HepG2 (cell line): ENCODE data around the gene SNAI3. TPM values are rescaled to one million over a fixed set of nuclear protein-coding genes. Genes with fewer than 3 reads are reported as not detected.

Experiments used
- ATAC-seq: fragments of 200-7000 bp; cut with Tn5 transposase; 3 replicates; pipeline ENCODE4 v1.9.1; 2020; ENCODE audit warnings: mild to moderate bottlenecking, moderate library complexity
- BruUV-seq: library from RNA; stranded (reverse); fragments of 400-500 nt; replicated peaks from 2 replicates; lab custom pipeline; 2021; lab: Mats Ljungman, UMichigan
- CTCF ChIA-PET: fragments of 300-600 bp; formaldehyde crosslinking; extraction: SDS; loops from one replicate; lab custom pipeline; 2021; ENCODE audit warnings: low total read pairs, inconsistent platforms, low intra/inter-chr PET ratio; lab: Yijun Ruan, JAX
- POLR2A ChIA-PET: fragments of 350-600 bp; sonication (Branson Sonifier 250); formaldehyde crosslinking; loops from one replicate; lab custom pipeline; 2020; ENCODE audit warnings: antibody characterized with exemption, inconsistent platforms; lab: Yijun Ruan, JAX
- DNase-seq: peaks from one replicate; pipeline ENCODE4 v3.0.0-alpha.2; 2015; ENCODE audit warnings: low spot score
- FAIRE-seq: peaks from 3 replicates; lab custom pipeline; 2011; peaks lifted over from hg19 to GRCh38; lab: Jason Lieb, UNC
- H2AFZ ChIP-seq: one replicate; pipeline ENCODE4 v1.6.1; 2011; ENCODE audit warnings: low read length, inconsistent platforms
- H3K27ac ChIP-seq: fragments of 300-600 bp; 3 replicates; pipeline ENCODE4 v1.8.0; 2011; ENCODE audit warnings: mixed run types, mild to moderate bottlenecking, mixed read lengths, low read length, inconsistent platforms; ENCODE audit not compliant: insufficient read depth; ENCODE audit errors: extremely low read length
- H3K27me3 ChIP-seq, 2 experiments: fragments of 200-600 bp in 1 of 2; 2 replicates in 1 of 2; 3 replicates in 1 of 2; pipeline versions ENCODE4 v1.6.0 to v1.8.0; 2011; ENCODE audit warnings: low read length in 2 of 2, mild to moderate bottlenecking in 2 of 2, moderate library complexity in 2 of 2, inconsistent platforms in 1 of 2; ENCODE audit not compliant: insufficient read depth in 2 of 2, control insufficient read depth in 1 of 2
- H3K36me3 ChIP-seq, 2 experiments: fragments of 200-600 bp in 1 of 2; replicated peaks in 1 of 2; 2 replicates in 1 of 2; 3 replicates in 1 of 2; pipeline versions ENCODE4 v1.5.1 to v1.8.0; 2011; ENCODE audit warnings: low read length in 2 of 2, inconsistent platforms in 1 of 2; ENCODE audit not compliant: insufficient read depth in 2 of 2, control insufficient read depth in 1 of 2
- H3K4me1 ChIP-seq: 2 replicates; pipeline ENCODE4 v1.5.1; 2012; ENCODE audit warnings: low read length, inconsistent platforms; ENCODE audit not compliant: insufficient read depth
- H3K4me2 ChIP-seq: 2 replicates; pipeline ENCODE4 v1.6.0; 2011; ENCODE audit warnings: low read depth, low read length, inconsistent platforms
- H3K4me3 ChIP-seq, 3 experiments: fragments of 200-600 bp in 1 of 3; sonication (generic), shearing (Covaris generic) in 1 of 3; replicated peaks in 1 of 3; 2 replicates each; pipeline ENCODE4 v1.5.1; 2011 to 2016; ENCODE audit warnings: low read length in 3 of 3, inconsistent platforms in 2 of 3, low read depth in 2 of 3, mild to moderate bottlenecking in 2 of 3, control low read depth in 1 of 3, mixed read lengths in 1 of 3; ENCODE audit not compliant: insufficient read depth in 1 of 3
- H3K79me2 ChIP-seq: one replicate; pipeline ENCODE4 v1.6.1; 2011; ENCODE audit warnings: low read length, inconsistent platforms; ENCODE audit not compliant: insufficient read depth
- H3K9ac ChIP-seq: 2 replicates; pipeline ENCODE4 v1.6.0; 2011; ENCODE audit warnings: mild to moderate bottlenecking, low read depth, low read length, inconsistent platforms; ENCODE audit not compliant: insufficient read depth
- H3K9me3 ChIP-seq: 2 replicates; pipeline ENCODE4 v1.5.1; 2012; ENCODE audit warnings: mild to moderate bottlenecking, low read length
- H4K20me1 ChIP-seq: 2 replicates; pipeline ENCODE4 v1.6.0; 2011; ENCODE audit warnings: inconsistent platforms, mild to moderate bottlenecking, low read length, moderate library complexity; ENCODE audit not compliant: insufficient read depth
- EZH2 ChIP-seq: conservative IDR thresholded peaks from 2 replicates; pipeline ENCODE4 v1.6.1; 2012; ENCODE audit warnings: mild to moderate bottlenecking, low read depth, low read length, moderate library complexity
- FOSL1 ChIP-seq: sonication (generic); formaldehyde crosslinking; IDR thresholded peaks from 2 replicates; pipeline ENCODE4 v1.9.0; 2021; ENCODE audit warnings: missing genetic modification reagents, borderline replicate concordance
- HES4 ChIP-seq: sonication (generic); formaldehyde crosslinking; IDR thresholded peaks from 2 replicates; pipeline ENCODE4 v1.9.0; 2021; ENCODE audit warnings: mild to moderate bottlenecking, missing genetic modification reagents, borderline replicate concordance
- MATR3 ChIP-seq: sonication (generic); formaldehyde crosslinking; IDR thresholded peaks from 2 replicates; pipeline ENCODE4 v1.4.0; 2020; ENCODE audit warnings: missing genetic modification reagents
- MIER3 ChIP-seq: IDR thresholded peaks from 2 replicates; pipeline ENCODE4 v1.6.1; 2016; ENCODE audit warnings: missing compliant biosample characterization, borderline replicate concordance
- PTBP1 ChIP-seq: fragments of 200-400 bp; formaldehyde crosslinking; IDR thresholded peaks from 2 replicates; pipeline ENCODE4 v1.6.1; 2018; ENCODE audit warnings: low read length, low read depth; ENCODE audit not compliant: poor library complexity, severe bottlenecking
- SNAI1 ChIP-seq: sonication (generic); formaldehyde crosslinking; IDR thresholded peaks from 2 replicates; pipeline ENCODE4 v1.5.0; 2020; ENCODE audit warnings: mild to moderate bottlenecking, missing genetic modification reagents, borderline replicate concordance
- TCF7 ChIP-seq: sonication (generic); IDR thresholded peaks from 2 replicates; pipeline ENCODE4 v1.6.1; 2016; ENCODE audit warnings: antibody characterized with exemption, low read depth
- ZNF282 ChIP-seq: fragments of 450-650 bp; IDR thresholded peaks from 2 replicates; pipeline ENCODE4 v1.6.1; 2018; ENCODE audit not compliant: partially characterized antibody
- ZNF331 ChIP-seq: sonication (generic); formaldehyde crosslinking; IDR thresholded peaks from 2 replicates; pipeline ENCODE4 v1.4.0; 2020; ENCODE audit warnings: missing genetic modification reagents
- WGBS: methylation state at CpG from one replicate; pipeline ENCODE4 v1.1.6; 2017; ENCODE audit warnings: low lambda C conversion rate; 5-methylcytosine and 5-hydroxymethylcytosine counted together
- in situ Hi-C: cut with HindIII; loops from 2 replicates; pipeline ENCODE4 v1.10.0; 2017; ENCODE audit warnings: low pct_unique_long_range_greater_than_20kb; ENCODE audit not compliant: extremely low pct_ligation_motif_present
- intact Hi-C: fragments of 100-400 bp; cut with micrococcal nuclease; formaldehyde crosslinking; loops from one replicate; pipeline ENCODE4 v1.10.0; 2022; ENCODE audit not compliant: unreplicated experiment
- polyA plus RNA-seq, 8 experiments: library from polyadenylated mRNA; depleted of rRNA in 3 of 8; stranded (reverse) in 7 of 8; unstranded in 1 of 8; fragments of >200 nt; fragmentation: Illumina TruSeq in 4 of 8; extraction: Trizol in 4 of 8; gene quantifications; 2 replicates each; pipeline versions ENCODE4 v1.2.1 to v1.2.3, GENCODE V29; 2011 to 2016; ENCODE audit warnings: low read depth in 4 of 8, missing spikeins in 1 of 8, mixed read lengths in 1 of 8; ENCODE audit not compliant: insufficient read depth in 1 of 8
- total RNA-seq, 5 experiments: library from RNA; depleted of rRNA; stranded (reverse); fragments of >200 nt; fragmentation: Illumina TruSeq; extraction: Trizol; gene quantifications; 2 replicates each; pipeline ENCODE4 v1.2.3, GENCODE V29; 2016; ENCODE audit warnings: low read depth in 1 of 5
- TF ChIP-seq, protein P1 (sequence below): sonication (generic); formaldehyde crosslinking; IDR thresholded peaks from 2 replicates; pipeline ENCODE4 v1.5.1; 2020; ENCODE audit warnings: missing genetic modification reagents, mild to moderate bottlenecking, borderline replicate concordance
- TF ChIP-seq, protein P2 (sequence below): sonication (generic); formaldehyde crosslinking; IDR thresholded peaks from 2 replicates; pipeline ENCODE4 v1.4.0; 2020; ENCODE audit warnings: missing genetic modification reagents, borderline replicate concordance
- TF ChIP-seq, protein P3 (sequence below): sonication (generic); formaldehyde crosslinking; IDR thresholded peaks from 2 replicates; pipeline ENCODE4 v1.4.0; 2020; ENCODE audit warnings: missing genetic modification reagents
- TF ChIP-seq, protein P4 (sequence below): sonication (generic); formaldehyde crosslinking; IDR thresholded peaks from 2 replicates; pipeline ENCODE4 v1.4.0; 2020; ENCODE audit warnings: missing genetic modification reagents, mild to moderate bottlenecking, borderline replicate concordance

The SNAI3 gene
- total and polyA plus RNA-seq, 2 of the 13 experiments (the other 11 are each of a cell fraction or from before 2014, with no cell fraction given), result 0.09 to 0.18 TPM

DNA sequence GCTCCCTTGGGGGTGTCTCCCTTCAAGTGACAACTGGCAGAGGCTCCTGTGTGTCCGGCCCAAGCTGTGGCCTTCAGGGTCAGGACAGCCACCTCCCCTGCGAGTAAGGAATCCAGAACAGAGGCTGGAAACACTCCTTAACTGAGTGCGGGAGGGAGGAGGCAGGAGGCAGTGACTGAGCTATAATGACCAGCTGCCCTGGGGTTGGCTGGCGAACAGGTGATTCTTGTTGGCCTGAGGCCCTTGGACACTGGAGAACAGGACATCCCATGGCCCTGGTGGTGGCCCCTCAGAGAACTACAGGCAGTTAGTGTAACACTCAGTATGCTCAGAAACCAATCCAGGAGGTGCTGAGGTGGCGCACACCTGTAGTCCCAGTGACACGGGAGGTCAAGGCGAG lies 9.4 kb upstream of the SNAI3 start (continued):
- TF ChIP-seq PTBP1 (no peak), MIER3 (CRISPR knock-in tag) (no peak), TCF7 (no peak), EZH2 (no peak), FOSL1 (no peak), ZNF282 (no peak)
- TF ChIP-seq, protein P1, sequence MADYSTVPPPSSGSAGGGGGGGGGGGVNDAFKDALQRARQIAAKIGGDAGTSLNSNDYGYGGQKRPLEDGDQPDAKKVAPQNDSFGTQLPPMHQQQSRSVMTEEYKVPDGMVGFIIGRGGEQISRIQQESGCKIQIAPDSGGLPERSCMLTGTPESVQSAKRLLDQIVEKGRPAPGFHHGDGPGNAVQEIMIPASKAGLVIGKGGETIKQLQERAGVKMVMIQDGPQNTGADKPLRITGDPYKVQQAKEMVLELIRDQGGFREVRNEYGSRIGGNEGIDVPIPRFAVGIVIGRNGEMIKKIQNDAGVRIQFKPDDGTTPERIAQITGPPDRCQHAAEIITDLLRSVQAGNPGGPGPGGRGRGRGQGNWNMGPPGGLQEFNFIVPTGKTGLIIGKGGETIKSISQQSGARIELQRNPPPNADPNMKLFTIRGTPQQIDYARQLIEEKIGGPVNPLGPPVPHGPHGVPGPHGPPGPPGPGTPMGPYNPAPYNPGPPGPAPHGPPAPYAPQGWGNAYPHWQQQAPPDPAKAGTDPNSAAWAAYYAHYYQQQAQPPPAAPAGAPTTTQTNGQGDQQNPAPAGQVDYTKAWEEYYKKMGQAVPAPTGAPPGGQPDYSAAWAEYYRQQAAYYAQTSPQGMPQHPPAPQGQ (CRISPR knock-in tag), result no peak
- TF ChIP-seq, protein P2, sequence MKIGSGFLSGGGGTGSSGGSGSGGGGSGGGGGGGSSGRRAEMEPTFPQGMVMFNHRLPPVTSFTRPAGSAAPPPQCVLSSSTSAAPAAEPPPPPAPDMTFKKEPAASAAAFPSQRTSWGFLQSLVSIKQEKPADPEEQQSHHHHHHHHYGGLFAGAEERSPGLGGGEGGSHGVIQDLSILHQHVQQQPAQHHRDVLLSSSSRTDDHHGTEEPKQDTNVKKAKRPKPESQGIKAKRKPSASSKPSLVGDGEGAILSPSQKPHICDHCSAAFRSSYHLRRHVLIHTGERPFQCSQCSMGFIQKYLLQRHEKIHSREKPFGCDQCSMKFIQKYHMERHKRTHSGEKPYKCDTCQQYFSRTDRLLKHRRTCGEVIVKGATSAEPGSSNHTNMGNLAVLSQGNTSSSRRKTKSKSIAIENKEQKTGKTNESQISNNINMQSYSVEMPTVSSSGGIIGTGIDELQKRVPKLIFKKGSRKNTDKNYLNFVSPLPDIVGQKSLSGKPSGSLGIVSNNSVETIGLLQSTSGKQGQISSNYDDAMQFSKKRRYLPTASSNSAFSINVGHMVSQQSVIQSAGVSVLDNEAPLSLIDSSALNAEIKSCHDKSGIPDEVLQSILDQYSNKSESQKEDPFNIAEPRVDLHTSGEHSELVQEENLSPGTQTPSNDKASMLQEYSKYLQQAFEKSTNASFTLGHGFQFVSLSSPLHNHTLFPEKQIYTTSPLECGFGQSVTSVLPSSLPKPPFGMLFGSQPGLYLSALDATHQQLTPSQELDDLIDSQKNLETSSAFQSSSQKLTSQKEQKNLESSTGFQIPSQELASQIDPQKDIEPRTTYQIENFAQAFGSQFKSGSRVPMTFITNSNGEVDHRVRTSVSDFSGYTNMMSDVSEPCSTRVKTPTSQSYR (CRISPR knock-in tag), result no peak

DNA sequence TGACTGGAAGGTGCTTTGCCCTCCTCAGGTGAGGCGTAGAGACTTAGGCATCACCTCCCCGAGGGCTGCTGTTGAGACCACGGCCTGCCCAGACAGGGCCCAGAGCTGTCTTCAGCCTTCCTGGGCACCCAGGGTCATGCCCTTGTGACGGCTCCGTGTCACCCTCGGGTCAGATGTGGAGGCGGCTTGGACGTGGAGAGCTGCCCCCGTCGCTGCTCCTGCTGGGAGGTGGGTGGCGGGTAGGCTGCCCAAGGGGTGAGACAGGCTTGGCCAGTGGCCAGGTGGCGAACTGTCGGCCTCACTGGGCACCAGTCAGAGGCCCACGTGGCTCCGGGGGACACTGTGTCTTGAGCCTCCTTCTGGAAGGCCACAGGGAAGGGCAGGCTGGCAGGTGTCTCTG lies 8.9 kb upstream of the SNAI3 start:
- Histone ChIP-seq H3K9ac (no peak overlapping the region), H3K4me1 (peaks cover 16% of the 10 kb centered on the region), H3K36me3 (peaks cover 11 to 12% of the 10 kb centered on the region in 2 experiments; a peak in 4 of 5 replicates), H3K4me2 (no peak overlapping the region), H3K4me3 (no peak overlapping the region), H4K20me1 (no peaks in the 10 kb centered on the region), H2AFZ (no peak overlapping the region), H3K27me3 (peaks cover 33 to 43% of the 10 kb centered on the region in 2 experiments), H3K9me3 (no peaks in the 10 kb centered on the region), H3K27ac (no peak overlapping the region), H3K79me2 (no peaks in the 10 kb centered on the region)
- WGBS, result 73% methylated on average over 13 of the region's 15 CpGs
- no TSS peak for BruUV-seq
- POLR2A ChIA-PET, result no interaction called here
- in situ Hi-C loops (no loop called here), intact Hi-C loops (no loop called here)
- ATAC-seq, result peak; percentile 2; the same call in 1 of the 3 replicates
- CTCF ChIA-PET, result no interaction called here
- DNase-seq, result no peak
- FAIRE-seq, result no peak
- TF ChIP-seq, protein P3, sequence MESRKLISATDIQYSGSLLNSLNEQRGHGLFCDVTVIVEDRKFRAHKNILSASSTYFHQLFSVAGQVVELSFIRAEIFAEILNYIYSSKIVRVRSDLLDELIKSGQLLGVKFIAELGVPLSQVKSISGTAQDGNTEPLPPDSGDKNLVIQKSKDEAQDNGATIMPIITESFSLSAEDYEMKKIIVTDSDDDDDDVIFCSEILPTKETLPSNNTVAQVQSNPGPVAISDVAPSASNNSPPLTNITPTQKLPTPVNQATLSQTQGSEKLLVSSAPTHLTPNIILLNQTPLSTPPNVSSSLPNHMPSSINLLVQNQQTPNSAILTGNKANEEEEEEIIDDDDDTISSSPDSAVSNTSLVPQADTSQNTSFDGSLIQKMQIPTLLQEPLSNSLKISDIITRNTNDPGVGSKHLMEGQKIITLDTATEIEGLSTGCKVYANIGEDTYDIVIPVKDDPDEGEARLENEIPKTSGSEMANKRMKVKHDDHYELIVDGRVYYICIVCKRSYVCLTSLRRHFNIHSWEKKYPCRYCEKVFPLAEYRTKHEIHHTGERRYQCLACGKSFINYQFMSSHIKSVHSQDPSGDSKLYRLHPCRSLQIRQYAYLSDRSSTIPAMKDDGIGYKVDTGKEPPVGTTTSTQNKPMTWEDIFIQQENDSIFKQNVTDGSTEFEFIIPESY, result peak; percentile 66
- TF ChIP-seq FOSL1 (no peak), ZNF331 (CRISPR knock-in tag) (no peak), HES4 (no peak), MATR3 (CRISPR knock-in tag) (no peak), SNAI1 (CRISPR knock-in tag) (no peak)
- TF ChIP-seq, protein P4, sequence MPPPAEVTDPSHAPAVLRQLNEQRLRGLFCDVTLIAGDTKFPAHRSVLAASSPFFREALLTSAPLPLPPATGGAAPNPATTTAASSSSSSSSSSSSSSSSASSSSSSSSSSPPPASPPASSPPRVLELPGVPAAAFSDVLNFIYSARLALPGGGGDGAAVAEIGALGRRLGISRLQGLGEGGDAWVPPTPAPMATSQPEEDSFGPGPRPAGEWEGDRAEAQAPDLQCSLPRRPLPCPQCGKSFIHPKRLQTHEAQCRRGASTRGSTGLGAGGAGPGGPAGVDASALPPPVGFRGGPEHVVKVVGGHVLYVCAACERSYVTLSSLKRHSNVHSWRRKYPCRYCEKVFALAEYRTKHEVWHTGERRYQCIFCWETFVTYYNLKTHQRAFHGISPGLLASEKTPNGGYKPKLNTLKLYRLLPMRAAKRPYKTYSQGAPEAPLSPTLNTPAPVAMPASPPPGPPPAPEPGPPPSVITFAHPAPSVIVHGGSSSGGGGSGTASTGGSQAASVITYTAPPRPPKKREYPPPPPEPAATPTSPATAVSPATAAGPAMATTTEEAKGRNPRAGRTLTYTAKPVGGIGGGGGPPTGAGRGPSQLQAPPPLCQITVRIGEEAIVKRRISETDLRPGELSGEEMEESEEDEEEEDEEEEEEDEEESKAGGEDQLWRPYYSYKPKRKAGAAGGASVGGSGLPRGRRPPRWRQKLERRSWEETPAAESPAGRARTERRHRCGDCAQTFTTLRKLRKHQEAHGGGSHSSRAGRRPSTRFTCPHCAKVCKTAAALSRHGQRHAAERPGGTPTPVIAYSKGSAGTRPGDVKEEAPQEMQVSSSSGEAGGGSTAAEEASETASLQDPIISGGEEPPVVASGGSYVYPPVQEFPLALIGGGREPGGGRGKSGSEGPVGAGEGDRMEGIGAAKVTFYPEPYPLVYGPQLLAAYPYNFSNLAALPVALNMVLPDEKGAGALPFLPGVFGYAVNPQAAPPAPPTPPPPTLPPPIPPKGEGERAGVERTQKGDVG (CRISPR knock-in tag), result no peak
